Activated CD4-positive, alpha-beta T cell treated with anti-CD3 and anti-CD28 coated beads for 4 hours (primary cell): ENCODE data around the gene IL2RG.

Source experiments
- DNase-seq, 2 donors: peaks; one replicate each; pipeline ENCODE4 v3.0.0-alpha.2; 2020

IL2RG gene

GRCh38 chrX:71111141-71111843 lies at the start of gene IL2RG:
Gene IL2RG, minus strand, starts transcription at chrX:71111577. Its CDS starts 38 bp downstream, at chrX:71111539.
- DNase-seq, result peak; percentile 77 to 86

DNA sequence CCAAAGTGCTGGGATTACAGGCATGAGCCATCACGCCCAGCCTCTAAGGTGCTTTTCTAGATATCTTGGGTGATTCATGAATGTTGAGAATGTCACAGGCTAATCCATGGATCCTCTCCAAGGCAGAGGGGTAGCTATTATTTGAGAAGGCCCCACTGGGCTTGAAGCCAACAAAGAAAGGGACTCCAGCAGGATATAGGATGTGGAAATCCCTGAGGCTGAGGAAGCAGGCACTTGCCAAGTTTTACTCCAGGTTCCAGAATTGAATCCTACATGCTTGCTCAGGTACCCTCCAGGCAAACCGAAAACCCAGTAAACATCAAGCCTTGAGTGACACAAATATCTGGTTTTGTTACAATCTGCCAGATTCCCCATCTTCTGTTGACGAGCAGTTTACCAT lies 49.1 kb upstream of the IL2RG start:
- DNase-seq, result no peak

DNA sequence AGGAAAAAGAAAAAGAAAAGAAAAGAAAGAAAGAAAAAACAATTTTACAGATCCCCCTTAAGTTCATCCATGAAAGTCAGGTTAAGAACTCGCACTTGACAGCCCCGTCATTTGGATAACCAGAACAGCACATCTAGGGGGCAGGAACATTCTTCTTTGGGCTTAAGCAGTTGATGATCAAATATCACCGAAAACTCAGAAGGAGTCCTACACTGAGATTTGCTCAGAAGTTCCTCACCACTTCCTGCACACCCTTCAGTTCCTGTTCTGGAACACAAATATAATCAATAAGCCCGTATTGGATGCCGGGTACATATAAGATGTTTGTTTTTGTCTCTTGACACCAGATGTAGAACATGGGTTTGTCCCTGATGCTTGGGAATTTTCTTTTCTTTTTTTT lies 48.0 kb upstream of the IL2RG start:
- DNase-seq, result no peak

- no peak for DNase-seq
Measured at GRCh38 chrX:71158603-71159002, 47.2 kb upstream of the IL2RG start.

- no peak for DNase-seq
Measured at GRCh38 chrX:71154641-71155040, 43.3 kb upstream of the IL2RG start.

- DNase-seq, result no peak
Measured at GRCh38 chrX:71154196-71154595, 42.8 kb upstream of the IL2RG start.

DNA sequence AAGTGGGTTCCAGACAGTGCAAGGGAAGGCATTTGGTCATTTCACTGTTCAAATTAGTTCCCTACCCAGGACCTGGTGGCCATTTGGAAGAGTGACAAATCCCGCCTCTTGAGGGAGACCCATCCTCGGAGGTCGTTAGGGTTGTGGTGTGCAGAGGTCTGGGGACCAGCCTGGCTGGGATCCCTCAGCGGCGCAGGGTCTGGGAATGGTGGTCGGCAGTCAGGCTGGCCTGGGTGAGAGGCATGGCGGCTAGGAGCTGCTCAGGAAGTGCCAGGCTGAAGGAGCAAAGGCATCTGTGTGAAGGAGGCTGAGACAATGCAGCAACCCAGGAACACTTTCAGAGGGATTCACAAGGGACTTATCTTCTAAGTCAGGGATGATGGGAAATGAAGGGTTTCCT lies 40.0 kb upstream of the IL2RG start:
- DNase-seq, result no peak

DNA sequence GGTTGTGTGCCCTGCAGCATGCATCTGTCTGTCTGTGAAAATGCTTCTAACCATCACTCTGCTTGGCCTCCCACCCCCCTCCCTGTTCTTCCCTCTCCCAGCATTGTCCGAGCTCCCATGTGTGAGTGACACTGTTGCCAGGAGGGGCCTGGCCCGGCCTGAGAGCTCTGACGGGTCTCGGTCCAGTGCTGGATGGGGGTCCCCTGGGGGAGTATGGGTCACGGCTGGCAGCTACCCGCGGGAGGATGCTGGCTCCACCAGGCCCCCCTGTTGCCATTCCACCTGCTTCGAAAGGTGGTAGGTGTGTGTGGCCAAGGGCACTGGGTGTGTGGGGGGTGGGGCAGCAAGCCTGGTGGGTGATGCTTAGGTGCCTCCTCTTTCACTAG lies 36.9 kb upstream of the IL2RG start:
- no peak for DNase-seq

DNA sequence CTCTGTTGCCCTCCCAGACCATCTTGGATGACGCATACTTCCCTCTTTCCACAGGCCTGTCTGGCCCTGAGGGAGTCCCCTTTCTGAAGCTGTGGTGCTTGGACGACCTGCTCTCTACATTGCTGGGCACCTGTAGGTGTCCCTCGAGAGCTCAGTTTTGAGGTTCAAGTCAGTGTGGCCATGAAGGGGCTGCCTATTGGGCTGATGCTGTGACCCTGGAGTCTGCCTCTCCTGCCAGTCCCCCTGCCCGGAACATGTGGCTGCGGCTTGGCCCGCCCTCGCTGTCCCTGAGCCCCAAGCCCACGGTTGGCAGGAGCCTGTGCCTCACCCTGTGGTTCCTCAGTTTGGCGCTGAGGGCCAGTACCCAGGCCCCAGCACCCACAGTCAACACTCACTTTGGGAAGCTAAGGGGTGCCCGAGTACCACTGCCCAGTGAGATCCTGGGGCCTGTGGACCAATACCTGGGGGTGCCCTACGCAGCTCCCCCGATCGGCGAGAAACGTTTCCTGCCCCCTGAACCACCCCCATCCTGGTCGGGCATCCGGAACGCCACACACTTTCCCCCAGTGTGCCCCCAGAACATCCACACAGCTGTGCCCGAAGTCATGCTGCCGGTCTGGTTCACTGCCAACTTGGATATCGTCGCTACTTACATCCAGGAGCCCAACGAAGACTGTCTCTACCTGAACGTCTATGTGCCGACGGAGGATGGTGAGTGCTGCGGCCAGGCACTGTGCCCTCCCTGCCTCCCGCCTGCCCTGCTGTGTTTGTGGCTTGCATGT lies 36.3 kb upstream of the IL2RG start:
- no peak for DNase-seq

GRCh38 chrX:71144651-71145050 lies 33.3 kb upstream of the IL2RG start, which contains the start of gene NLGN3:
Gene NLGN3, plus strand, starts transcription at chrX:71144841. Its CDS starts 2,909 bp downstream, at chrX:71147750.
- no peak for DNase-seq

- DNase-seq, result no peak
Measured at GRCh38 chrX:71143508-71143907, 32.1 kb upstream of the IL2RG start.

DNA sequence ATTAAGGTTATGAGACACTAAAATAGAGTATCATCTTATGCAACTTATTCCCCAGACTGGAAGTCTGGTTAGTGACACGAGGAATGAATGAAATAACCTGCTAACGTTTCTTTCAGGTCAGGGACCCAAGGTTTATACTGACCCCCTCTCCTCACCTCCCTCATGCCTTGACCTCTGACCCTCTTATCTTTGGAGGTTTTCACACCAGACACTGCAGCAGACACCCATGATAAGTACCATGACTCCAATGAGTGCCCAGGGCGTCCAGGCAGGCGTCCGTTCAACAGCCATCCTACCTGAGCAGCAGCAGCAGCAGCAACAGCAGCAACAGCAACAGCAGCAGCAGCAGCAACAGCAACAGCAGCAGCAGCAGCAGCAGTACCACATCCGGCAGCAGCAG lies 29.1 kb upstream of the IL2RG start:
- DNase-seq, result no peak

GRCh38 chrX:71131510-71131909 lies 20.1 kb upstream of the IL2RG start:
- no peak for DNase-seq

DNA sequence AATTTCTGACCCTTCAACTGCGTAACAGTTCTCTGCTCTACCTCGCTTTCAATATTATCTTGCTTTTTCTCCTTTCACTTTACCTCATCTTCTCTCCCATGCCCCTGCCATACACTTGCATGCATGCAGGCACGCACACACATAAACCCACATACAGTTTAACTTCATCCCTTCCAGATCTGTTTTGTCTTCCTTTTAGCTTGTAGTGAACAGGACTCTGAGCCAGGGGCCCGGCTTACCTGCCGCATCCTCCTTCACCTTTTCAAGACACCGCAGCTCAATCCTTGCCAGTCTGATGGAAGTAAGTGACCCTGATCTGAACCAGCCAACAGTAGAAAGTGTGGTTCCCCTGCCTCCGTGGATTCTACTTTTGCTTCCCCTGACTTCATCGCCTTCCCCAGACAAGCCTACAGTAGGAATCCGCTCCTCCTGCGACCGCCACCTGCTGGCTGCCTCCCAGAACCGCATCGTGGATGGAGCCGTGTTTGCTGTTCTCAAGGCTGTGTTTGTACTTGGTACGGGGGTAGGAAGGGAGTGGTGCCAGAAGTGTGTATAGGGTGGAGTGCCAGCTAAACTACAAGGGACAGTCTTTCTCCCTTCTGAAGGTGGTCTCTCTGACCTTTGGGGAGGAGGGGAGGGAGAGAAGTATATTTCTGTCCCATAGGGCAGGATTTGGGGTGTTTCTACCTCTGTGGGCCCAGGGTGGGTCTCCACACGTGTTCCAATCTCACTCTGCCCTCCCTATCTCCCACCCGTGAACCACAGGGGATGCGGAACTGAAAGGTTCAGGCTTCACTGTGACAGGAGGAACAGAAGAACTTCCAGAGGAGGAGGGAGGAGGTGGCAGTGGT lies 17.8 kb upstream of the IL2RG start:
- peak; percentile 70 to 83 for DNase-seq

DNA sequence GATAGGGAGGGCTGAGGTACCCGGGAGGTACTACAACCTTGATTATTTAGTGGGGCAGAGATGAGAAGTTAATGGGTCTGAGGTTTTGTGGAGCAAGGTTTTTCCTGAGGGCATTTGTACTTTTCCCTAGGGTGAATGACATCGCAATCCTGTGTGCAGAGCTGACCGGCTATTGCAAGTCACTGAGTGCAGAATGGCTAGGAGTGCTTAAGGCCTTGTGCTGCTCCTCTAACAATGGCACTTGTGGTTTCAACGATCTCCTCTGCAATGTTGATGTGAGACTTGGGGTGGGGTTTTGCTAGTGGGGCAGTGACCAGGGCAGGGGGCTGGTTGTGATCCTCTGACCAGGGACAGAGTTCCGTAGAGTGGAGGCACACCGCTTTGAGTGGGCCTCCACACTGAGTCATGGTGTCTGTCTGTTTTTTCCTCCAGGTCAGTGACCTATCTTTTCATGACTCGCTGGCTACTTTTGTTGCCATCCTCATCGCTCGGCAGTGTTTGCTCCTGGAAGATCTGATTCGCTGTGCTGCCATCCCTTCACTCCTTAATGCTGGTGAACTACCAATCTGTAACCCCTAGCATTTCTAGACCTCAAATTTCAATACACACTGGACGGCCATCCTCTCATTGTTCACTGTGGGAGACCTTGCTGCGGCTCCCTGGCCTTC lies 16.9 kb upstream of the IL2RG start:
- DNase-seq, result no peak

- DNase-seq, result no peak
Measured at GRCh38 chrX:71118985-71119535, 7.7 kb upstream of the IL2RG start.

- DNase-seq, result peak; percentile 67 to 73
Measured at GRCh38 chrX:71118032-71118984, 6.9 kb upstream of the IL2RG start, which contains the start of gene MED12. Gene MED12, plus strand, starts transcription at chrX:71118596. Its CDS starts 159 bp downstream, at chrX:71118755.

DNA sequence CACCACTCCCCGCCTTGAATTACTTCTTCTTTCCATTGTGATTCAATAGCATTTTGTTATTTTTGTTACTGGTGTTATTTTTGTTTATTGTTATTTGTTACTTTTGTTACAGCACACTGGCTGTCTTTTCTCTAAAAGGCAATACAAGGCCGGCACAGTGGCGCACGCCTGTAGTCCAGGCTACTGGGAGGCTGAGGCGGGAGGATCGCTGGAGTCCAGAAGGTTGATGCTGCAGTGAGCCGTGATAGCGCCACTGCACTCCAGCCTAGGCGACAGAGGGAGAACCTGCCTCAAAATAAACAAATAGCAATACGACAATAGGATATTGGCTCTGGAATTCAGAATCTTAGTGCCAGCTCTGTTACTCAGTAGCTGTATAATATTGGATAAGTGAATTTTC lies 6.0 kb upstream of the IL2RG start:
- no peak for DNase-seq

DNA sequence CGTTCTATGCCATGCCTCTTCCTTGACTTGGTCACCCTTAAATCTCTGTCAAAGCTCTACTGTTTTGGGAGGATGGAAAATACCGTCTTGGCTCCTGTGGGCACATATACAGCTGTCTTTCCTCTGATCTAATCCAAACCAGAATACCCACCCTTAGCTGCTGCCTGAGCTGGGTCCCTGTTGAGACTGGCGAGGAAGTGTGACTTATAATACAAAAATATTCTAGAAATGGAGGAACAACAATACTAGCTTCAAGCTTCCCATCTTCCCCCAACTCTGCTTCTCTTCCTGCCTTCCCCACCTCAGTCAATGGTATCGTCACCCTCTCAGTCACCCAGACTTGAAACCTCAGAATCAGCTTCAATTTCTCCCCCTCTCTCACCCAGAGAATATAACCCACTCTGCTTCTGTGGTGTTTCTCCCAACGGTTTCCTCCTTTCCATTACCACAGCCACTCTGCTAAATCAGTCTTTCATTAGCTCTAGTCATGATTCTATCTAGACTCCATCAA lies 599 bp upstream of the IL2RG start:
- DNase-seq, result peak; percentile 26 to 44

GRCh38 chrX:71109051-71109450 lies 2.3 kb downstream of the IL2RG start:
- DNase-seq, result no peak
